RWPE2 (cell line): ENCODE measurements around the gene DCLK2.
A peak's percentile ranks its signal among the peaks of the same experiment; 100 is the strongest.

ENCODE experiments used
- ATAC-seq: fragments of 200-7000 bp; cut with Tn5 transposase; 3 replicates; pipeline ENCODE4 v1.9.1; 2021; ENCODE audit warnings: low read depth
- DNase-seq: peaks from one replicate; pipeline ENCODE4 v3.0.0-alpha.2; 2020; ENCODE audit warnings: low spot score
- H3K27ac ChIP-seq: fragments of 450-650 bp; 2 replicates; pipeline ENCODE4 v1.5.1; 2017; ENCODE audit warnings: mild to moderate bottlenecking; ENCODE audit not compliant: poor library complexity, severe bottlenecking
- H3K27me3 ChIP-seq: fragments of 250-450 bp; sonication (Bioruptor Pico); 2 replicates; pipeline ENCODE4 v1.5.1; 2021; ENCODE audit warnings: mild to moderate bottlenecking, moderate library complexity; ENCODE audit not compliant: insufficient read depth, poor library complexity, severe bottlenecking
- H3K36me3 ChIP-seq: fragments of 250-450 bp; sonication (Bioruptor Pico); 2 replicates; pipeline ENCODE4 v1.5.1; 2020; ENCODE audit warnings: low read depth, mild to moderate bottlenecking, moderate library complexity
- H3K4me1 ChIP-seq: fragments of 250-450 bp; sonication (Bioruptor Pico); 2 replicates; pipeline ENCODE4 v1.5.1; 2021; ENCODE audit warnings: mild to moderate bottlenecking, moderate library complexity; ENCODE audit not compliant: insufficient read depth, poor library complexity, severe bottlenecking
- H3K4me3 ChIP-seq: fragments of 250-450 bp; sonication (Bioruptor Pico); 2 replicates; pipeline ENCODE4 v1.5.1; 2021; ENCODE audit warnings: mild to moderate bottlenecking, moderate library complexity; ENCODE audit not compliant: severe bottlenecking
- H3K9me3 ChIP-seq: fragments of 250-450 bp; sonication (Bioruptor Pico); 2 replicates; pipeline ENCODE4 v1.5.1; 2021; ENCODE audit warnings: mild to moderate bottlenecking, moderate library complexity; ENCODE audit not compliant: severe bottlenecking
- CTCF ChIP-seq: fragments of 450-650 bp; IDR thresholded peaks from one replicate; pipeline ENCODE4 v1.5.1; 2017; ENCODE audit warnings: mild to moderate bottlenecking, moderate library complexity; ENCODE audit not compliant: poor library complexity, severe bottlenecking

DCLK2 gene

DNA sequence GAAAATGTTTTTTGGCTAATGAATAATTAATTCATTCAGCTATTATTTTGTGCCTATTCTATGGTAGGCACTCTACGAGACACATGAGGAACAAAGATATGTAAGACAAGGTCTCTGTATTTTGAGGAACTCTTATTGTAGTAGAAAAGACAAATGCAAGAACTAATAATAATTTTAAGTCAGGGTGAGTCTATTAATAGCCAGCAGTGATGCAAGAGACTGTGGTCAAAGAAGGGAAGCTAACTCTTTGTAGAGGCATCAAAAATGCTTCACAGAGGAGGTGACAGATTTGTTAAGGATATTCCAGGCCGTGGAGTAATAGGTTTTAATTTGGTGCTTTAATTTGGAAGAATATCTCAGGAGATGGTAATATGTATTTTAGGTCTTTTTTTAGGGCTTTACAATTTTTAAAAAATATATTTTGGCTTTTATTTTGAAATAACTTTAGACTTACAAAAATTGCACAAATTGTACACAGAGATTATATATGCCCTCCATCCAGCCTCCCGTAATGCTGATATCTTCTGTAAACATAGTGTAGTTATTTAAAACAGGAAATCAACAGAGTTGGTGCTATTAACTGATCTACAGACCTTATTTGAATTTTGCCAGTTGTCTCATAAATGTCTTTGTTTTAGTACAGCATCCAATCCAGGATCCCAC lies 48.1 kb downstream of the DCLK2 start:
- no peak for DNase-seq
- Histone ChIP-seq H3K4me1 (peaks cover 9% of the 10 kb centered on the region), H3K36me3 (no peaks in the 10 kb centered on the region), H3K27me3 (no peaks in the 10 kb centered on the region), H3K4me3 (no peak overlapping the region), H3K9me3 (no peaks in the 10 kb centered on the region), H3K27ac (no peak overlapping the region)
- TF ChIP-seq CTCF, result no peak
- ATAC-seq, result no peak

DNA sequence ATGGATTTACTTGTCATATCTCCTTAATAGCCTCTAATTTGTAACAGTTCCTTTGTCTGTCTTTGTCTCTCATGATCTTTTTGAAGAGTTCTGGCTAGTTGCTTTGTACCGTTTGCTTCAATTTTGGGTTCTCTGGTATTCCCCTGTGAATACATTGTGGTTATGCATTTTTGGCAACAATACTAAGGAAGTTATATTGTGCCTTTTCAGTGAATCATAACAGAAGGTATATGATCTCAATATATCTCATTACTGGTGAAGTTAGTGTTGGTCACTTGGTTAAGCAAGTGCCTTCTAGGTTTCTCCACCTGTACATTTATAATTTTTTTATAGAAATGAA lies 48.6 kb downstream of the DCLK2 start:
- ATAC-seq (peak; percentile 87), DNase-seq (no peak)
- Histone ChIP-seq H3K27ac (no peak overlapping the region), H3K9me3 (no peaks in the 10 kb centered on the region), H3K27me3 (no peaks in the 10 kb centered on the region), H3K36me3 (no peaks in the 10 kb centered on the region), H3K4me3 (no peak overlapping the region), H3K4me1 (peaks cover 9% of the 10 kb centered on the region)
- no peak for TF ChIP-seq CTCF

GRCh38 chr4:150127757-150128156 lies 49.5 kb downstream of the DCLK2 start:
- Histone ChIP-seq H3K9me3 (no peaks in the 10 kb centered on the region), H3K27me3 (no peaks in the 10 kb centered on the region), H3K27ac (no peak overlapping the region), H3K4me3 (no peak overlapping the region), H3K4me1 (peaks cover 9% of the 10 kb centered on the region), H3K36me3 (no peaks in the 10 kb centered on the region)
- no peak for TF ChIP-seq CTCF
- no peak for ATAC-seq
- DNase-seq, result no peak

DNA sequence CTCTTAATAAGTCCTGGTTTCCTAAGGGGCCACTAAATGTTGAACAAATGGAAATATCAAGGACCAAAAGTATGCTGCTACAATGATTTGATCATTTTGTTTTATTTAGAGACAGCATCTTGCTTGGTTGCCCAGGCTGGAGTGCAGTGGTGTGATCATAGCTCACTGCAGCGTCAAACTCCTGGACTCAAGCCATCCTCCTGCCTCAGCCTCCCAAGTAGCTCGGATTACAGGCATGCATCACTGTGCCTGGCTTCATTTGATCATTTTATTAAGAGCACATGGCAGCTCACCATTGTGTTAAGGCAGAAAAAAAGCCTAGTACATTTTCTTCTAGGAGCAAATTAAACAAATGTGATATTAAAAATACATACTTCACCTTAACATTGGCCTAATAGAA lies 52.7 kb downstream of the DCLK2 start:
- no peak for TF ChIP-seq CTCF
- no peak overlapping the region for H3K27ac ChIP-seq
- DNase-seq, result no peak

GRCh38 chr4:150131581-150132228 lies 53.5 kb downstream of the DCLK2 start:
- DNase-seq (no peak), ATAC-seq (no peak)
- H3K27me3 ChIP-seq, result no peaks in the 10 kb centered on the region
- H3K4me1 ChIP-seq, result peaks cover 5% of the 10 kb centered on the region
- no peak overlapping the region for H3K27ac ChIP-seq
- H3K9me3 ChIP-seq, result no peaks in the 10 kb centered on the region
- no peak overlapping the region for H3K4me3 ChIP-seq
- no peak for TF ChIP-seq CTCF
- H3K36me3 ChIP-seq, result no peaks in the 10 kb centered on the region

More for the DNA sequence above, 52.7 kb downstream of the DCLK2 start:
- Histone ChIP-seq H3K4me3 (no peak overlapping the region), H3K9me3 (no peaks in the 10 kb centered on the region), H3K36me3 (no peaks in the 10 kb centered on the region), H3K27me3 (no peaks in the 10 kb centered on the region), H3K4me1 (peaks cover 9% of the 10 kb centered on the region)
- no peak for ATAC-seq
